HepG2 (cell line): Measurements from ENCODE around the gene GPN1.

ENCODE experiments used
- AFF4 ChIP-seq: sonication (generic); formaldehyde crosslinking; IDR thresholded peaks from 2 replicates; pipeline ENCODE4 v1.4.0; 2020; ENCODE audit warnings: missing genetic modification reagents
- ARNT2 ChIP-seq: sonication (generic); formaldehyde crosslinking; IDR thresholded peaks from 2 replicates; pipeline ENCODE4 v1.8.0; 2022; ENCODE audit warnings: mild to moderate bottlenecking, low read depth, missing genetic modification reagents, moderate library complexity
- CSRNP1 ChIP-seq: sonication (generic); formaldehyde crosslinking; IDR thresholded peaks from 2 replicates; pipeline ENCODE4 v1.8.1; 2023; ENCODE audit warnings: mild to moderate bottlenecking, missing genetic modification reagents
- HMGXB4 ChIP-seq, 2 experiments: sonication (generic) in 1 of 2; formaldehyde crosslinking in 1 of 2; IDR thresholded peaks; 2 replicates each; pipeline versions ENCODE4 v1.4.0 to v1.6.1; 2018 to 2020; ENCODE audit warnings: missing genetic modification reagents in 2 of 2, borderline replicate concordance in 1 of 2, low read depth in 1 of 2, mild to moderate bottlenecking in 1 of 2, missing biosample characterization in 1 of 2
- REST ChIP-seq, 2 experiments: IDR thresholded peaks; 2 replicates each; pipeline ENCODE4 v1.6.1; 2011 to 2012; ENCODE audit warnings: low read length in 2 of 2, borderline replicate concordance in 1 of 2, low read depth in 1 of 2, mild to moderate bottlenecking in 1 of 2, moderate library complexity in 1 of 2
- TCF12 ChIP-seq, 2 experiments: fragments of 450-650 bp in 1 of 2; sonication (generic) in 1 of 2; formaldehyde crosslinking in 1 of 2; IDR thresholded peaks; 2 replicates each; pipeline versions ENCODE4 v1.6.1 to v1.8.0; 2017 to 2022; ENCODE audit warnings: antibody characterized with exemption in 1 of 2, mild to moderate bottlenecking in 1 of 2, missing genetic modification reagents in 1 of 2, moderate library complexity in 1 of 2
- YEATS2 ChIP-seq: sonication (generic); formaldehyde crosslinking; IDR thresholded peaks from 2 replicates; pipeline ENCODE4 v1.4.0; 2020; ENCODE audit warnings: missing genetic modification reagents, borderline replicate concordance
- ZNF143 ChIP-seq: sonication (generic); formaldehyde crosslinking; IDR thresholded peaks from 2 replicates; pipeline ENCODE4 v1.4.0; 2020; ENCODE audit warnings: missing genetic modification reagents
- ZNF766 ChIP-seq: sonication (generic); formaldehyde crosslinking; IDR thresholded peaks from 2 replicates; pipeline ENCODE4 v1.5.0; 2020; ENCODE audit warnings: missing genetic modification reagents, borderline replicate concordance

- TF ChIP-seq ARNT2: no peak
- no peak for TF ChIP-seq TCF12 (IDR thresholded peaks at IDR 0.05)
- no peak for TF ChIP-seq TCF12 (CRISPR knock-in tag; IDR thresholded peaks at IDR 0.05)
- no peak for TF ChIP-seq ZNF766 (CRISPR knock-in tag)
- TF ChIP-seq HMGXB4 (CRISPR knock-in tag; IDR thresholded peaks at IDR 0.05; ENCODE audit: borderline replicate concordance in 1 of 2, low read depth in 1 of 2): no peak
- no peak for TF ChIP-seq YEATS2 (CRISPR knock-in tag)
- TF ChIP-seq REST (IDR thresholded peaks at IDR 0.05; ENCODE audit: borderline replicate concordance in 1 of 2, low read depth in 1 of 2, low read length in 2 of 2): no peak
- no peak for TF ChIP-seq ZNF143 (CRISPR knock-in tag)
- TF ChIP-seq CSRNP1 (CRISPR knock-in tag): no peak
- TF ChIP-seq AFF4 (CRISPR knock-in tag): no peak
These were observed 37.1 kb upstream of the GPN1 start for GRCh38 chr2:27591745-27592144.
